Heart left ventricle (tissue), 13 donors: Measurements from ENCODE around the gene ZBTB4.
"Not testable (repeated sequence)": the region's sequence is repeated elsewhere in the genome, so short reads cannot be mapped to it uniquely, and the experiment has no call there.

ENCODE experiments used
- POLR2A ChIP-seq, 2 donors: fragments of 450-650 bp; IDR thresholded peaks; one replicate each; pipeline ENCODE4 v1.6.1; 2017; ENCODE audit warnings: antibody characterized with exemption in 2 of 2, mild to moderate bottlenecking in 2 of 2, moderate library complexity in 2 of 2
- TF ChIP-seq, protein P1 (sequence below), 12 donors: fragments of 200-600 bp; sonication (generic) in 4 of 12; IDR thresholded peaks; one replicate each; pipeline versions ENCODE4 v1.5.0 to v1.8.0; 2018 to 2022; ENCODE audit warnings: antibody characterized with exemption in 12 of 12, mild to moderate bottlenecking in 5 of 12
- donor health status: ischemic (EF 13 %, LVEDD 7.1; RV severe dilation, severe dysfunction).
- donor health status: DM: no; HTN: yes; CAD: no.
- donor health status: DM: no; HTN: no; CAD: no.
- donor health status: ischemic (EF 25% LVEDD 6.9; RV normal size, moderate dysfunction).
- donor health status: ischemic (EF 25% LVEDD 5.7; RV mildly dilated, moderate dysfunction).
- donor health status: ischemic (EF 35%, LVEDD 5.7; RV mildly dilated, moderate dysfunction).
- donor health status: nonischemic (EF 11% LVEDD 7.7; RV severe dilation, severe dysfunction).
- donor health status: DM: yes; HTN: yes; CAD: no.
- donor health status: PGD.
- donor health status: ischemic (EF 29% LVEDD 5.4; RV normal size, mild dysfunction).
- donor health status: nonischemic (EF 23%, LVEDD 6.1; RV moderate dilation, normal function).

GRCh38 chr17:7481842-7482741 is 2.7 kb upstream of the ZBTB4 start:
- TF ChIP-seq, protein P1, sequence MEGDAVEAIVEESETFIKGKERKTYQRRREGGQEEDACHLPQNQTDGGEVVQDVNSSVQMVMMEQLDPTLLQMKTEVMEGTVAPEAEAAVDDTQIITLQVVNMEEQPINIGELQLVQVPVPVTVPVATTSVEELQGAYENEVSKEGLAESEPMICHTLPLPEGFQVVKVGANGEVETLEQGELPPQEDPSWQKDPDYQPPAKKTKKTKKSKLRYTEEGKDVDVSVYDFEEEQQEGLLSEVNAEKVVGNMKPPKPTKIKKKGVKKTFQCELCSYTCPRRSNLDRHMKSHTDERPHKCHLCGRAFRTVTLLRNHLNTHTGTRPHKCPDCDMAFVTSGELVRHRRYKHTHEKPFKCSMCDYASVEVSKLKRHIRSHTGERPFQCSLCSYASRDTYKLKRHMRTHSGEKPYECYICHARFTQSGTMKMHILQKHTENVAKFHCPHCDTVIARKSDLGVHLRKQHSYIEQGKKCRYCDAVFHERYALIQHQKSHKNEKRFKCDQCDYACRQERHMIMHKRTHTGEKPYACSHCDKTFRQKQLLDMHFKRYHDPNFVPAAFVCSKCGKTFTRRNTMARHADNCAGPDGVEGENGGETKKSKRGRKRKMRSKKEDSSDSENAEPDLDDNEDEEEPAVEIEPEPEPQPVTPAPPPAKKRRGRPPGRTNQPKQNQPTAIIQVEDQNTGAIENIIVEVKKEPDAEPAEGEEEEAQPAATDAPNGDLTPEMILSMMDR (IDR thresholded peaks at IDR 0.05): not testable (repeated sequence)
- not testable (repeated sequence) for TF ChIP-seq POLR2A (IDR thresholded peaks at IDR 0.05)
